Measurements from ENCODE around the gene MMS19.

GRCh38 chr10:97425964-97426775, 72.1 kb downstream of the MMS19 start, which contains the start of gene PGAM1:
- TF ChIP-seq CTCF (IDR thresholded peaks at IDR 0.05; ENCODE audit: low read depth, low read length) (peak; percentile 50), EZH2phosphoT487 (IDR thresholded peaks at IDR 0.05; ENCODE audit: low read depth) (no peak)

Data from OCI-LY3 (cell line).